Measurements from ENCODE around the gene GRIA1.

DNA sequence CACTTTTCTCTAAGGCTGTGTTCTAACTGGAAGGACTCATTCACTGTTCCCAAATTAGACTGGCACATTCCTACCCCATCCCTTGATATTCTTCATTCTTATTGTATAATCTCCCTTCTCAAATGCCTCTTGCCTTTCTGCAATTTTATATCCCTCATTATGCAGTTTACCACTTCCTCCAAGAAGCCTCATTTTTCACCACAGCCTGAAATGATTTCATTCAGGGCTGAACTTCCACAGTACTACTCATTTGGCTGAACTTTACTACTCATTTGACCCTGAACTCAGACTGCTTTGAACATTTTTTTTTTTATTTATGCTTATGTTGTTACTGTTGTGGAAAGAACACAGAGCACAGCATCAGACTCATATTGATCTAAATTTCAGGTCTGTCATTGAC lies 32.7 kb downstream of the GRIA1 start:
- TF ChIP-seq, protein P1, sequence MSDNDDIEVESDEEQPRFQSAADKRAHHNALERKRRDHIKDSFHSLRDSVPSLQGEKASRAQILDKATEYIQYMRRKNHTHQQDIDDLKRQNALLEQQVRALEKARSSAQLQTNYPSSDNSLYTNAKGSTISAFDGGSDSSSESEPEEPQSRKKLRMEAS (IDR thresholded peaks at IDR 0.05; ENCODE audit: low read depth, low read length): no peak
- TF ChIP-seq, protein P2, sequence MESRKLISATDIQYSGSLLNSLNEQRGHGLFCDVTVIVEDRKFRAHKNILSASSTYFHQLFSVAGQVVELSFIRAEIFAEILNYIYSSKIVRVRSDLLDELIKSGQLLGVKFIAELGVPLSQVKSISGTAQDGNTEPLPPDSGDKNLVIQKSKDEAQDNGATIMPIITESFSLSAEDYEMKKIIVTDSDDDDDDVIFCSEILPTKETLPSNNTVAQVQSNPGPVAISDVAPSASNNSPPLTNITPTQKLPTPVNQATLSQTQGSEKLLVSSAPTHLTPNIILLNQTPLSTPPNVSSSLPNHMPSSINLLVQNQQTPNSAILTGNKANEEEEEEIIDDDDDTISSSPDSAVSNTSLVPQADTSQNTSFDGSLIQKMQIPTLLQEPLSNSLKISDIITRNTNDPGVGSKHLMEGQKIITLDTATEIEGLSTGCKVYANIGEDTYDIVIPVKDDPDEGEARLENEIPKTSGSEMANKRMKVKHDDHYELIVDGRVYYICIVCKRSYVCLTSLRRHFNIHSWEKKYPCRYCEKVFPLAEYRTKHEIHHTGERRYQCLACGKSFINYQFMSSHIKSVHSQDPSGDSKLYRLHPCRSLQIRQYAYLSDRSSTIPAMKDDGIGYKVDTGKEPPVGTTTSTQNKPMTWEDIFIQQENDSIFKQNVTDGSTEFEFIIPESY (IDR thresholded peaks at IDR 0.05): no peak
- TF ChIP-seq SP1 (IDR thresholded peaks at IDR 0.05; ENCODE audit: low read depth, low read length): no peak
- no peak for TF ChIP-seq LARP7 (IDR thresholded peaks at IDR 0.05)
- no peak for TF ChIP-seq FOXM1 (IDR thresholded peaks at IDR 0.05; ENCODE audit: low read depth, low read length)
- TF ChIP-seq POLR2A (IDR thresholded peaks at IDR 0.05; ENCODE audit: low read depth, low read length): no peak
- no peak for TF ChIP-seq ZNF384 (IDR thresholded peaks at IDR 0.05; ENCODE audit: borderline replicate concordance, low read depth, low read length)
- TF ChIP-seq, protein P3, sequence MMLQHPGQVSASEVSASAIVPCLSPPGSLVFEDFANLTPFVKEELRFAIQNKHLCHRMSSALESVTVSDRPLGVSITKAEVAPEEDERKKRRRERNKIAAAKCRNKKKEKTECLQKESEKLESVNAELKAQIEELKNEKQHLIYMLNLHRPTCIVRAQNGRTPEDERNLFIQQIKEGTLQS (IDR thresholded peaks at IDR 0.05; ENCODE audit: borderline replicate concordance, extremely low read depth, low read depth, low read length): no peak
- no peak for TF ChIP-seq ZNF217 (IDR thresholded peaks at IDR 0.05)
- no peak for TF ChIP-seq BCLAF1 (IDR thresholded peaks at IDR 0.05)
- TF ChIP-seq TAF1 (IDR thresholded peaks at IDR 0.05; ENCODE audit: borderline replicate concordance, low read depth, low read length): no peak
- TF ChIP-seq NRF1 (conservative IDR thresholded peaks at IDR 0.05; ENCODE audit: low read depth, low read length): no peak
- no peak for TF ChIP-seq POLR2AphosphoS5 (IDR thresholded peaks at IDR 0.05; ENCODE audit: low read length)

Data from GM12878 (cell line).